Measurements from ENCODE around the gene LRRTM4. TPM values are rescaled to one million over a fixed set of nuclear protein-coding genes. Genes with fewer than 3 reads are reported as not detected.

LRRTM4 gene
- total and polyA plus RNA-seq, 7 experiments from 2014 or later, result not detected

DNA sequence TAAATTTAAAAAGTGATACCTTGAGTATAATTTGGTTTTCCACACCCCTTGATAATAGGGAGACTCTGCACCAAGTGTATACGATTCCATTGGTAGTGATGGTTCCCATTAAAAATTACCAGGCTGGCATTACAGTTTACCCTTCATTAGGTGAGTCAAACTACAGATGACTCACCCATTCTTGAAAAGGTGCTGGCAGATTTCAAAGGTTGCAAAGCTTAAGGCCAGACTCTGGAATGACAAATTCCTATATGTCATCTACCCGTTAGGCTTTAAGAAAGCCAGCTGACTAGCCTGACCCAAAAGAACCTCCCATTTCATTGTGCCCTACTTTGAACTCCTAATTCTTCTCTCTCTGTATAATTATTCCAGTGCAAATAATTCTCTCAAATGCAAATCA is 124.4 kb downstream of the LRRTM4 start:
- CTCF ChIA-PET, result no interaction called here
- intact Hi-C loops (cut with micrococcal nuclease), result no loop called here

GRCh38 chr2:77395011-77395410 is 127.2 kb downstream of the LRRTM4 start:
- H3K4me1 Mint-ChIP-seq, result no peaks in the 10 kb centered on the region
- Histone ChIP-seq H3K27me3 (ENCODE audit: control insufficient read depth in 2 of 2, insufficient read depth in 2 of 2, low read length in 2 of 2) (no peaks in the 10 kb centered on the region), H3K36me3 (ENCODE audit: control insufficient read depth in 2 of 3, insufficient read depth in 3 of 3, low read length in 3 of 3) (no peaks in the 10 kb centered on the region), H3K4me3 (ENCODE audit: low read length) (no peak overlapping the region), H3K4me1 (ENCODE audit: control insufficient read depth in 2 of 2, insufficient read depth in 2 of 2, low read length in 2 of 2) (no peaks in the 10 kb centered on the region), H3K9me3 (ENCODE audit: control insufficient read depth in 2 of 3, low read length in 3 of 3) (no peaks in the 10 kb centered on the region), H3K27ac (ENCODE audit: low read depth, low read length) (no peak overlapping the region)
- intact Hi-C loops (cut with micrococcal nuclease), result no loop called here
- H3K36me3 Mint-ChIP-seq, result peaks cover 0 to under 1% (median 0%) of the 10 kb centered on the region in 5 donors
- DNase-seq, result no peak
- POLR2A ChIA-PET, result no interaction called here
- CTCF ChIA-PET, result no interaction called here
- peaks cover 0 to 11% (median 3%) of the 10 kb centered on the region in 11 donors for H3K9me3 Mint-ChIP-seq
- H3K4me3 Mint-ChIP-seq, result no peak overlapping the region
- no peak for ATAC-seq
- H3K27ac Mint-ChIP-seq, result no peak overlapping the region
- no peaks in the 10 kb centered on the region for H3K27me3 Mint-ChIP-seq

More for the DNA sequence above, 124.4 kb downstream of the LRRTM4 start:
- Mint-ChIP-seq H3K36me3 (no peaks in the 10 kb centered on the region), H3K27me3 (no peaks in the 10 kb centered on the region), H3K27ac (no peak overlapping the region), H3K9me3 (peaks cover 0 to 12% (median 5%) of the 10 kb centered on the region in 11 donors), H3K4me1 (no peaks in the 10 kb centered on the region), H3K4me3 (no peak overlapping the region)
- DNase-seq, result no peak
- no peaks in the 10 kb centered on the region for H3K36me3 ChIP-seq (ENCODE audit: control insufficient read depth in 2 of 3, insufficient read depth in 3 of 3, low read length in 3 of 3)
- ATAC-seq, result no peak
- POLR2A ChIA-PET, result no interaction called here
- no peaks in the 10 kb centered on the region for H3K9me3 ChIP-seq (ENCODE audit: control insufficient read depth in 2 of 3, low read length in 3 of 3)
- no peak overlapping the region for H3K27ac ChIP-seq (ENCODE audit: low read depth, low read length)
- no peak overlapping the region for H3K4me3 ChIP-seq (ENCODE audit: low read length)
- no peaks in the 10 kb centered on the region for H3K27me3 ChIP-seq (ENCODE audit: control insufficient read depth in 2 of 2, insufficient read depth in 2 of 2, low read length in 2 of 2)
- H3K4me1 ChIP-seq (ENCODE audit: control insufficient read depth in 2 of 2, insufficient read depth in 2 of 2, low read length in 2 of 2), result no peaks in the 10 kb centered on the region

GRCh38 chr2:77391119-77391518 is 131.1 kb downstream of the LRRTM4 start:
- no peaks in the 10 kb centered on the region for H3K9me3 ChIP-seq (ENCODE audit: control insufficient read depth in 2 of 3, low read length in 3 of 3)
- intact Hi-C loops (cut with micrococcal nuclease), result no loop called here
- Mint-ChIP-seq H3K27ac (no peak overlapping the region), H3K27me3 (no peaks in the 10 kb centered on the region), H3K4me1 (no peaks in the 10 kb centered on the region), H3K9me3 (peaks cover 0 to 15% (median 4%) of the 10 kb centered on the region in 11 donors), H3K36me3 (peaks cover 0 to 5% (median 0%) of the 10 kb centered on the region in 5 donors), H3K4me3 (no peak overlapping the region)
- ATAC-seq (no peak), DNase-seq (no peak)
- CTCF ChIA-PET, result no interaction called here
- H3K4me3 ChIP-seq (ENCODE audit: low read length), result no peak overlapping the region
- H3K36me3 ChIP-seq (ENCODE audit: control insufficient read depth in 2 of 3, insufficient read depth in 3 of 3, low read length in 3 of 3), result no peaks in the 10 kb centered on the region
- no peaks in the 10 kb centered on the region for H3K27me3 ChIP-seq (ENCODE audit: control insufficient read depth in 2 of 2, insufficient read depth in 2 of 2, low read length in 2 of 2)
- POLR2A ChIA-PET, result no interaction called here
- no peak overlapping the region for H3K27ac ChIP-seq (ENCODE audit: low read depth, low read length)
- no peaks in the 10 kb centered on the region for H3K4me1 ChIP-seq (ENCODE audit: control insufficient read depth in 2 of 2, insufficient read depth in 2 of 2, low read length in 2 of 2)

DNA sequence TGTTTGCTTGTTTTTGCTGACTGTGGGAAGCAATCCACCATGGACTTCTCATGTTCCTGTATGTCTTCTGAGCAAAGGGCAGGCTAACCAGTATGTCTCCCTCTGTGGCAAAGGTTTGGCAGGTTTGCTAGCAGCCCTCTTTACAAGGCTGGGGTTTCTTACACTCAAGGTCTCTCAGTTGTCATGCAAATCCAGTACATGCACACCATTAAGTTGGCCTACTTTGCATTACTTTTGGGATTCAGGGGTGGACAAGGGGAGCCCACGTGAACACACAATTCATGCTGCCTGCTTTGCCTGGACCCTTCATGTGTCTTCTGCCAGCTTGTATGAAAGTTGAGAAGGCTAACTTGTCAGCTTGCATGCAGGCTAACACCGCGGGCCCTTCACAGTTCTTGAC is 134.9 kb downstream of the LRRTM4 start:
- Mint-ChIP-seq H3K9me3 (peaks cover 0 to 12% (median 2%) of the 10 kb centered on the region in 11 donors), H3K4me3 (no peak overlapping the region), H3K27me3 (no peaks in the 10 kb centered on the region), H3K27ac (no peak overlapping the region), H3K36me3 (peaks cover 0 to 5% (median 0%) of the 10 kb centered on the region in 5 donors), H3K4me1 (no peaks in the 10 kb centered on the region)
- Histone ChIP-seq H3K27me3 (ENCODE audit: control insufficient read depth in 2 of 2, insufficient read depth in 2 of 2, low read length in 2 of 2) (no peaks in the 10 kb centered on the region), H3K4me1 (ENCODE audit: control insufficient read depth in 2 of 2, insufficient read depth in 2 of 2, low read length in 2 of 2) (no peaks in the 10 kb centered on the region), H3K27ac (ENCODE audit: low read depth, low read length) (no peak overlapping the region), H3K4me3 (ENCODE audit: low read length) (no peak overlapping the region), H3K9me3 (ENCODE audit: control insufficient read depth in 2 of 3, low read length in 3 of 3) (no peaks in the 10 kb centered on the region), H3K36me3 (ENCODE audit: control insufficient read depth in 2 of 3, insufficient read depth in 3 of 3, low read length in 3 of 3) (no peaks in the 10 kb centered on the region)
- DNase-seq, result no peak
- ChIA-PET CTCF (no interaction called here), POLR2A (no interaction called here)
- intact Hi-C loops (cut with micrococcal nuclease), result no loop called here
- ATAC-seq, result no peak

DNA sequence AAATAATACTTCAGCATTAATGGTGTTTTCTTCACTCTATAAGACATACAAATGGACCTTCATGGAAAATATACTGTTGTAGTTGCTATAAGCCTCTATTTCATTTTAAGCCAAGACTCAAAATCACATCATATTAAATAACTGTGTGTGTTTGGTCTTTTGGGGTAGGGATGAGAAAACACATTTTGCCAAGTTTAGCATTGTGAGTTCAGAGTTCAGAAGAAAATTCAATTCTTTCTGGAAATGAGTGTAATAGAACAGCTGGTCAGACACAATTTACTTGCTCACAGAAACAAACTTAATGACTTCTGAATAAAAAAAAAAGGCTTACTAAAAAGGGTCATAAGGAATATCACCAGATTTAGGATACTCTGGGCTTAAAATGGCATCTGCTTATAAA is 149.5 kb downstream of the LRRTM4 start:
- H3K27ac ChIP-seq (ENCODE audit: low read depth, low read length), result no peak overlapping the region
- no peaks in the 10 kb centered on the region for H3K27me3 Mint-ChIP-seq
- H3K4me3 ChIP-seq (ENCODE audit: low read length), result no peak overlapping the region
- POLR2A ChIA-PET, result no interaction called here
- H3K27me3 ChIP-seq (ENCODE audit: control insufficient read depth in 2 of 2, insufficient read depth in 2 of 2, low read length in 2 of 2), result no peaks in the 10 kb centered on the region
- DNase-seq (no peak), ATAC-seq (no peak)
- peaks cover 0 to 21% (median 4%) of the 10 kb centered on the region in 11 donors for H3K9me3 Mint-ChIP-seq
- no peaks in the 10 kb centered on the region for H3K36me3 ChIP-seq (ENCODE audit: control insufficient read depth in 2 of 3, insufficient read depth in 3 of 3, low read length in 3 of 3)
- CTCF ChIA-PET, result no interaction called here
- H3K27ac Mint-ChIP-seq, result no peak overlapping the region
- no peaks in the 10 kb centered on the region for H3K36me3 Mint-ChIP-seq
- no peaks in the 10 kb centered on the region for H3K4me1 ChIP-seq (ENCODE audit: control insufficient read depth in 2 of 2, insufficient read depth in 2 of 2, low read length in 2 of 2)
- no peaks in the 10 kb centered on the region for H3K9me3 ChIP-seq (ENCODE audit: control insufficient read depth in 2 of 3, low read length in 3 of 3)
- H3K4me3 Mint-ChIP-seq, result no peak overlapping the region
- H3K4me1 Mint-ChIP-seq, result no peaks in the 10 kb centered on the region
- intact Hi-C loops (cut with micrococcal nuclease), result no loop called here

GRCh38 chr2:77370511-77370910 is 151.7 kb downstream of the LRRTM4 start:
- Mint-ChIP-seq H3K4me1 (no peaks in the 10 kb centered on the region), H3K27ac (no peak overlapping the region), H3K4me3 (no peak overlapping the region), H3K9me3 (peaks cover 3 to 32% (median 6%) of the 10 kb centered on the region in 11 donors), H3K36me3 (no peaks in the 10 kb centered on the region), H3K27me3 (no peaks in the 10 kb centered on the region)
- intact Hi-C loops (cut with micrococcal nuclease), result no loop called here
- no peak for ATAC-seq
- no peak for DNase-seq
- POLR2A ChIA-PET, result no interaction called here
- H3K9me3 ChIP-seq (ENCODE audit: control insufficient read depth in 2 of 3, low read length in 3 of 3), result no peaks in the 10 kb centered on the region
- no peaks in the 10 kb centered on the region for H3K4me1 ChIP-seq (ENCODE audit: control insufficient read depth in 2 of 2, insufficient read depth in 2 of 2, low read length in 2 of 2)
- H3K27ac ChIP-seq (ENCODE audit: low read depth, low read length), result no peak overlapping the region
- H3K27me3 ChIP-seq (ENCODE audit: control insufficient read depth in 2 of 2, insufficient read depth in 2 of 2, low read length in 2 of 2), result no peaks in the 10 kb centered on the region
- CTCF ChIA-PET, result interaction anchor here (0.7 kb wide), 1 partner anchor 1175 kb away, joined by 3 read pairs; no protein-coding TSS in a partner anchor
- H3K4me3 ChIP-seq (ENCODE audit: low read length), result no peak overlapping the region
- H3K36me3 ChIP-seq (ENCODE audit: control insufficient read depth in 2 of 3, insufficient read depth in 3 of 3, low read length in 3 of 3), result no peaks in the 10 kb centered on the region

DNA sequence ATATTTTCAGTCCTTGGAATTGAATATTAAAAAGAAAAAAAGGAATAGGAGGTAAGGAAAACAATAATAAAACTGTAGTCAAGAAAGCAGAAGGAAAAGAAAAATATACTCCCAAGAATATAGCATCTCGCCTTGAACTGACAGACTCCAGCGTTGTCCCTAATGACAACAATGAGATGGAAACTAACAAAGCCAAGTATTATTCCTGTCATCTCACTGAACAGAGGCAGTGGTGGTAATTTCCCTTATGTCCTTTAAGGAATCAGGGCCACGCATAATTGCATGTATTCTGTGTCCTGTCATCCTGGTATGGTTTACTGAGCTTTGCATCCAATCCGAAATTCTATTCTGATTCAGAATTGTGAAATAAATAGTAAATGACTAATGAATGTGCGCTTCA is 158.9 kb downstream of the LRRTM4 start:
- POLR2A ChIA-PET, result no interaction called here
- intact Hi-C loops (cut with micrococcal nuclease), result no loop called here

More for the DNA sequence above, 158.9 kb downstream of the LRRTM4 start:
- Histone ChIP-seq H3K4me3 (ENCODE audit: low read length) (no peak overlapping the region), H3K27ac (ENCODE audit: low read depth, low read length) (no peak overlapping the region), H3K36me3 (ENCODE audit: control insufficient read depth in 2 of 3, insufficient read depth in 3 of 3, low read length in 3 of 3) (no peaks in the 10 kb centered on the region), H3K27me3 (ENCODE audit: control insufficient read depth in 2 of 2, insufficient read depth in 2 of 2, low read length in 2 of 2) (no peaks in the 10 kb centered on the region), H3K4me1 (ENCODE audit: control insufficient read depth in 2 of 2, insufficient read depth in 2 of 2, low read length in 2 of 2) (no peaks in the 10 kb centered on the region), H3K9me3 (ENCODE audit: control insufficient read depth in 2 of 3, low read length in 3 of 3) (no peaks in the 10 kb centered on the region)
- ATAC-seq (no peak), DNase-seq (no peak)
- Mint-ChIP-seq H3K27me3 (no peaks in the 10 kb centered on the region), H3K4me3 (no peak overlapping the region), H3K9me3 (peaks cover 3 to 27% (median 10%) of the 10 kb centered on the region in 11 donors), H3K27ac (no peak overlapping the region), H3K4me1 (no peaks in the 10 kb centered on the region), H3K36me3 (no peaks in the 10 kb centered on the region)
- CTCF ChIA-PET, result no interaction called here

Measured in naive thymus-derived CD4-positive, alpha-beta T cell (primary cell).